ENCODE data around the gene LRRC17.

DNA sequence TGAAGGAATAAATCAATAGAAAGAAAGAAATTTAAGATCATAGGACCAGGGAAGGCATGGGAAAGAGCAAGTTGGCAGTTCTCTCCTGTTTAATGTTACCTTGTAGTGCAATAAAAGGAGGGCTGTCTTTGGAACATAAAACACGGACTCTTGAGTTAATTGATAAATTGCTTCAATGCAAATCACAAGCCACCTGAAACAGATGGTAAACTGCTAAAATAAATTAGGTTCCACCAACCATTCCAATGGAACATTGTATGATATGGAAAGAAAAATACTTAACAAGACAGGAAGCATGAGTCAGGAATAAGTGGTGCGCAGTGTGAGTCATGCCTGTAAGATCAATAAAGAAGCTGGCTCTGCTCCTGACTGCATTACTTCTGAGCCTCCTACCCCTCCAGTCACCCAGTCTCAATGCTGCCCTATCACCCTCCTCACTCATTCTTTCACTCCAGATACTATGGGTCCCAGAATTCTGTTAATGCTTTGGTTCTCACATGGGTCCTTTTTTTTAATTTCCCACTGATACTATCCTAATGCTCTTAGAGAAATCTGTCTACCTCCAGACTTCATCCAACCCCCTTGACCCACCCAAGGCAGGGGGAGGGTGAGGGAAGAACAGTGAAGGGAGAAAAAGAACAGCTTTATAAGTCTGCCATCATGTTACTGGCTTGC lies 78.9 kb downstream of the LRRC17 start:
- TF ChIP-seq, protein P1, sequence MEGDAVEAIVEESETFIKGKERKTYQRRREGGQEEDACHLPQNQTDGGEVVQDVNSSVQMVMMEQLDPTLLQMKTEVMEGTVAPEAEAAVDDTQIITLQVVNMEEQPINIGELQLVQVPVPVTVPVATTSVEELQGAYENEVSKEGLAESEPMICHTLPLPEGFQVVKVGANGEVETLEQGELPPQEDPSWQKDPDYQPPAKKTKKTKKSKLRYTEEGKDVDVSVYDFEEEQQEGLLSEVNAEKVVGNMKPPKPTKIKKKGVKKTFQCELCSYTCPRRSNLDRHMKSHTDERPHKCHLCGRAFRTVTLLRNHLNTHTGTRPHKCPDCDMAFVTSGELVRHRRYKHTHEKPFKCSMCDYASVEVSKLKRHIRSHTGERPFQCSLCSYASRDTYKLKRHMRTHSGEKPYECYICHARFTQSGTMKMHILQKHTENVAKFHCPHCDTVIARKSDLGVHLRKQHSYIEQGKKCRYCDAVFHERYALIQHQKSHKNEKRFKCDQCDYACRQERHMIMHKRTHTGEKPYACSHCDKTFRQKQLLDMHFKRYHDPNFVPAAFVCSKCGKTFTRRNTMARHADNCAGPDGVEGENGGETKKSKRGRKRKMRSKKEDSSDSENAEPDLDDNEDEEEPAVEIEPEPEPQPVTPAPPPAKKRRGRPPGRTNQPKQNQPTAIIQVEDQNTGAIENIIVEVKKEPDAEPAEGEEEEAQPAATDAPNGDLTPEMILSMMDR (IDR thresholded peaks at IDR 0.05; ENCODE audit: low read depth, low read length, poor library complexity, severe bottlenecking): no peak
- TF ChIP-seq EZH2phosphoT487 (IDR thresholded peaks at IDR 0.05; ENCODE audit: borderline replicate concordance, low read length): no peak

All from DOHH2 (cell line).